ENCODE measurements around the gene VCX3A. TPM values are rescaled to one million over a fixed set of nuclear protein-coding genes. Genes with fewer than 3 reads are reported as not detected.
"Not testable (repeated sequence)": the region's sequence is repeated elsewhere in the genome, so short reads cannot be mapped to it uniquely, and the experiment has no call there.

VCX3A gene
- total RNA-seq (2014; rRNA removed; shearing (Covaris generic)) (not detected in 2 replicates), polyA plus RNA-seq (2016; fragmentation: Nextera tagmentation; extraction: Ambion mirVana) (0.40 and 0.54 TPM in 2 replicates)
- long read RNA-seq = 0 reads

- not testable (repeated sequence) for H3K79me2 ChIP-seq (replicated peaks; ENCODE audit: insufficient read depth); H3K27me3 ChIP-seq (ENCODE audit: insufficient read depth); H3K4me1 ChIP-seq (ENCODE audit: insufficient read depth); H3K9me2 ChIP-seq (ENCODE audit: insufficient read depth); H3K4me1 Mint-ChIP-seq; H3K27ac Mint-ChIP-seq; H3K4me2 ChIP-seq; H3K9me3 Mint-ChIP-seq; H3K27ac ChIP-seq (ENCODE audit: low read depth); DNase-seq (ENCODE audit: low spot score); H2AFZ ChIP-seq; H3K4me3 ChIP-seq; ATAC-seq; H3K27me3 Mint-ChIP-seq (ENCODE audit: insufficient read depth, low read depth, poor library complexity); H3K36me3 ChIP-seq (ENCODE audit: insufficient read depth); H4K20me1 ChIP-seq (replicated peaks; ENCODE audit: insufficient read depth); H3K36me3 Mint-ChIP-seq (ENCODE audit: low read depth); H3F3A ChIP-seq (replicated peaks; ENCODE audit: low read depth); H3K4me3 Mint-ChIP-seq
Measured at GRCh38 chrX:6535018-6535417, at the start of gene VCX3A. Gene VCX3A, minus strand, starts transcription at chrX:6535118. Its CDS starts 621 bp downstream, at chrX:6534497.

GRCh38 chrX:6574762-6575161, 39.8 kb upstream of the VCX3A start:
- Histone ChIP-seq H3K4me3 (no peak overlapping the region), H3K79me2 (replicated peaks; ENCODE audit: insufficient read depth) (no peaks in the 10 kb centered on the region), H4K20me1 (replicated peaks; ENCODE audit: insufficient read depth) (no peaks in the 10 kb centered on the region), H3K9me2 (ENCODE audit: insufficient read depth) (no peaks in the 10 kb centered on the region), H3K27me3 (ENCODE audit: insufficient read depth) (no peaks in the 10 kb centered on the region), H3K27ac (ENCODE audit: low read depth) (no peak overlapping the region), H3K4me1 (ENCODE audit: insufficient read depth) (no peaks in the 10 kb centered on the region), H3K36me3 (ENCODE audit: insufficient read depth) (no peaks in the 10 kb centered on the region), H3F3A (replicated peaks; ENCODE audit: low read depth) (no peaks in the 10 kb centered on the region), H2AFZ (no peak overlapping the region), H3K4me2 (no peak overlapping the region)
- no peaks in the 10 kb centered on the region for H3K36me3 Mint-ChIP-seq (ENCODE audit: low read depth)
- ATAC-seq = no peak
- no peaks in the 10 kb centered on the region for H3K27me3 Mint-ChIP-seq (ENCODE audit: insufficient read depth, low read depth, poor library complexity)
- H3K4me1 Mint-ChIP-seq = no peaks in the 10 kb centered on the region
- H3K9me3 Mint-ChIP-seq = no peaks in the 10 kb centered on the region
- DNase-seq (ENCODE audit: low spot score) = peak; percentile 56
- no peak overlapping the region for H3K27ac Mint-ChIP-seq
- TF ChIP-seq REST (IDR thresholded peaks at IDR 0.05; ENCODE audit: unreplicated experiment) = no peak
- TF ChIP-seq EZH2phosphoT487 (IDR thresholded peaks at IDR 0.05; ENCODE audit: unreplicated experiment) = no peak
- TF ChIP-seq JUNB (IDR thresholded peaks at IDR 0.05; ENCODE audit: unreplicated experiment) = no peak
- TF ChIP-seq CREB1 (CRISPR knock-in tag; IDR thresholded peaks at IDR 0.05; ENCODE audit: low read depth) = no peak
- TF ChIP-seq CTCF (conservative IDR thresholded peaks at IDR 0.05; ENCODE audit: low read depth in 2 of 2) = peak; percentile 52 to 58
- TF ChIP-seq ZNF114 (CRISPR knock-in tag; IDR thresholded peaks at IDR 0.05) = no peak
- TF ChIP-seq NANOG (IDR thresholded peaks at IDR 0.05; ENCODE audit: borderline replicate concordance) = no peak
- no peak for TF ChIP-seq POLR2AphosphoS5 (IDR thresholded peaks at IDR 0.05; ENCODE audit: low read depth)
- TF ChIP-seq ZNF331 (CRISPR knock-in tag; IDR thresholded peaks at IDR 0.05; ENCODE audit: low read depth) = no peak
- H3K4me3 Mint-ChIP-seq = no peak overlapping the region

Measured in GM23338 (cell line).